SU-DHL-6 (cell line): Measurements from ENCODE around the gene POLA1.

Source experiments
- H2AFZ ChIP-seq: fragments of 200-600 bp; sonication (generic); 2 replicates; pipeline ENCODE4 v1.6.1; 2014; ENCODE audit warnings: low read depth, mild to moderate bottlenecking, moderate library complexity, mixed read lengths, antibody characterized with exemption, low read length; ENCODE audit not compliant: severe bottlenecking
- H3F3A ChIP-seq: fragments of 200-600 bp; shearing (Covaris generic); 2 replicates; pipeline ENCODE4 v1.6.0; 2016; ENCODE audit warnings: antibody characterized with exemption, mild to moderate bottlenecking; ENCODE audit not compliant: insufficient read depth
- H3K27ac ChIP-seq: fragments of 200-600 bp; sonication (generic); 2 replicates; pipeline ENCODE4 v1.5.1; 2016; ENCODE audit warnings: low read depth, mild to moderate bottlenecking, low read length, moderate library complexity, mixed read lengths
- H3K27me3 ChIP-seq: fragments of 200-600 bp; sonication (generic), shearing (Covaris generic); 2 replicates; pipeline ENCODE4 v1.6.0; 2014; ENCODE audit warnings: mild to moderate bottlenecking, low read length
- H3K36me3 ChIP-seq: fragments of 200-600 bp; sonication (generic); 2 replicates; pipeline ENCODE4 v1.6.1; 2014; ENCODE audit warnings: mild to moderate bottlenecking, low read length, mixed read lengths
- H3K4me2 ChIP-seq: fragments of 300-600, 200-600 bp; shearing (Covaris generic), sonication (generic); 2 replicates; pipeline ENCODE4 v1.6.0; 2014; ENCODE audit warnings: low read length, low read depth, mild to moderate bottlenecking; ENCODE audit not compliant: poor library complexity, severe bottlenecking
- H3K4me3 ChIP-seq: fragments of 200-600 bp; sonication (generic); 2 replicates; pipeline ENCODE4 v1.5.1; 2014; ENCODE audit warnings: antibody characterized with exemption, low read length, mild to moderate bottlenecking, mixed read lengths; ENCODE audit not compliant: insufficient read depth, poor library complexity, severe bottlenecking
- H3K79me2 ChIP-seq: fragments of 200-600 bp; sonication (generic); 2 replicates; pipeline ENCODE4 v1.6.1; 2014; ENCODE audit warnings: mild to moderate bottlenecking, low read length, moderate library complexity; ENCODE audit not compliant: insufficient read depth
- H3K9ac ChIP-seq: fragments of 200-600 bp; sonication (generic); 2 replicates; pipeline ENCODE4 v1.7.0; 2014; ENCODE audit warnings: mild to moderate bottlenecking, low read length
- H3K9me2 ChIP-seq: fragments of 200-600 bp; sonication (generic); replicated peaks from 2 replicates; pipeline ENCODE4 v1.6.1; 2014; ENCODE audit warnings: low read length; ENCODE audit not compliant: insufficient read depth
- H3K9me3 ChIP-seq: fragments of 200-600 bp; sonication (generic); 2 replicates; pipeline ENCODE4 v1.6.1; 2014; ENCODE audit warnings: low read length, mixed read lengths; ENCODE audit not compliant: insufficient read depth
- H4K20me1 ChIP-seq: fragments of 200-600 bp; sonication (generic); 2 replicates; pipeline ENCODE4 v1.6.1; 2014; ENCODE audit warnings: low read depth, mild to moderate bottlenecking, antibody characterized with exemption, low read length, moderate library complexity, mixed read lengths
- EZH2phosphoT487 ChIP-seq: fragments of 200-600 bp; sonication (generic), shearing (Covaris generic); conservative IDR thresholded peaks from 2 replicates; pipeline ENCODE4 v1.6.1; 2018; ENCODE audit warnings: mild to moderate bottlenecking, antibody characterized with exemption, low read length, moderate library complexity, mixed read lengths
- TF ChIP-seq, protein P1 (sequence below): fragments of 200-600 bp; sonication (generic); IDR thresholded peaks from one replicate; pipeline ENCODE4 v1.5.1; 2017; ENCODE audit warnings: antibody characterized with exemption, mild to moderate bottlenecking, low read length, moderate library complexity; ENCODE audit not compliant: insufficient read depth, poor library complexity, severe bottlenecking

POLA1 gene

DNA sequence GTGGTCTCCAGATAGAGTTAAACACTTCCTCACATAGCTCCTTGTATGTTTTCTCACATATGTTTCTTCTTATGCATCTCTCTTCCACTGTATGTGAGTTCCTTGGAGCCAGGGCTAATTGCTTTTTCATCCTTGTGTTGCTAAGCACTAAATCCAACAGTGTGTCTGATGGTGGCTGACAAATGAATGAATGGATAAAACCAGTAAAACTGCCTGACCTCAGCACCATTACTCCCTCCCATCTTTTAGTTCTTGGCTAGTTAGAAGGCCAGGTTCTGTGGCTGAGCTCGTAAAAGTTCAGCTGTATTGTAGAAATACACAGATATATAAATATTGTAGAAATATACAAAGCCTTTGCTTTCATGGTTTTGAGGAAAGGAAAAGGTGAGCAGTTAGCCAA, 271.7 kb downstream of the POLA1 start:
- Histone ChIP-seq H3K9me3 (no peaks in the 10 kb centered on the region), H3K27me3 (no peaks in the 10 kb centered on the region), H2AFZ (no peak overlapping the region), H3K4me3 (no peak overlapping the region), H4K20me1 (no peaks in the 10 kb centered on the region), H3K4me2 (no peak overlapping the region), H3K79me2 (no peaks in the 10 kb centered on the region), H3K9me2 (no peaks in the 10 kb centered on the region), H3K27ac (no peak overlapping the region), H3K36me3 (no peaks in the 10 kb centered on the region), H3K9ac (no peak overlapping the region), H3F3A (no peaks in the 10 kb centered on the region)
- TF ChIP-seq, protein P1, sequence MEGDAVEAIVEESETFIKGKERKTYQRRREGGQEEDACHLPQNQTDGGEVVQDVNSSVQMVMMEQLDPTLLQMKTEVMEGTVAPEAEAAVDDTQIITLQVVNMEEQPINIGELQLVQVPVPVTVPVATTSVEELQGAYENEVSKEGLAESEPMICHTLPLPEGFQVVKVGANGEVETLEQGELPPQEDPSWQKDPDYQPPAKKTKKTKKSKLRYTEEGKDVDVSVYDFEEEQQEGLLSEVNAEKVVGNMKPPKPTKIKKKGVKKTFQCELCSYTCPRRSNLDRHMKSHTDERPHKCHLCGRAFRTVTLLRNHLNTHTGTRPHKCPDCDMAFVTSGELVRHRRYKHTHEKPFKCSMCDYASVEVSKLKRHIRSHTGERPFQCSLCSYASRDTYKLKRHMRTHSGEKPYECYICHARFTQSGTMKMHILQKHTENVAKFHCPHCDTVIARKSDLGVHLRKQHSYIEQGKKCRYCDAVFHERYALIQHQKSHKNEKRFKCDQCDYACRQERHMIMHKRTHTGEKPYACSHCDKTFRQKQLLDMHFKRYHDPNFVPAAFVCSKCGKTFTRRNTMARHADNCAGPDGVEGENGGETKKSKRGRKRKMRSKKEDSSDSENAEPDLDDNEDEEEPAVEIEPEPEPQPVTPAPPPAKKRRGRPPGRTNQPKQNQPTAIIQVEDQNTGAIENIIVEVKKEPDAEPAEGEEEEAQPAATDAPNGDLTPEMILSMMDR, result no peak
- no peak for TF ChIP-seq EZH2phosphoT487

DNA sequence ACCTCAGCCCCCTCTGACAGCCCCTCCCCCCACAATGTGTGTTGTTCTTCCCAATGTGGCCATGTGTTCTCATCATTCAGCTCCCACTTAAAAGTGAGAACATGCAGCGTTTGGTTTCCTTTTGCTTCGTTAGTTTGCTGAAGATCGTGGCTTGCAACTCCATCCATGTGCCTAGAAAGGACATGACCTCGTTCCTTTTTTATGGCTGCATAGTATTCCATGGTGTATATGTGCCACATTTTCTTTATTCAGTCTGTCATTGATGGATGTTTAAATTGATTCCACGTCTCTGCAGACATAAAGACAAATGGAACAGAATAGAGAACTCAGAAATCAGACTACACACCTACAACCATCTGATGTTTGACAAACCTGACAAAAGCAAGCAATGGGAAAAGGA, 276.1 kb downstream of the POLA1 start:
- Histone ChIP-seq H4K20me1 (no peaks in the 10 kb centered on the region), H3K27ac (no peak overlapping the region), H3K9ac (no peak overlapping the region), H3K9me2 (no peaks in the 10 kb centered on the region), H3F3A (no peaks in the 10 kb centered on the region), H3K79me2 (no peaks in the 10 kb centered on the region), H3K27me3 (no peaks in the 10 kb centered on the region), H3K4me2 (no peak overlapping the region), H3K4me3 (no peak overlapping the region), H3K9me3 (no peaks in the 10 kb centered on the region), H2AFZ (no peak overlapping the region), H3K36me3 (no peaks in the 10 kb centered on the region)
- TF ChIP-seq EZH2phosphoT487, result no peak
- TF ChIP-seq, protein P1, result no peak

DNA sequence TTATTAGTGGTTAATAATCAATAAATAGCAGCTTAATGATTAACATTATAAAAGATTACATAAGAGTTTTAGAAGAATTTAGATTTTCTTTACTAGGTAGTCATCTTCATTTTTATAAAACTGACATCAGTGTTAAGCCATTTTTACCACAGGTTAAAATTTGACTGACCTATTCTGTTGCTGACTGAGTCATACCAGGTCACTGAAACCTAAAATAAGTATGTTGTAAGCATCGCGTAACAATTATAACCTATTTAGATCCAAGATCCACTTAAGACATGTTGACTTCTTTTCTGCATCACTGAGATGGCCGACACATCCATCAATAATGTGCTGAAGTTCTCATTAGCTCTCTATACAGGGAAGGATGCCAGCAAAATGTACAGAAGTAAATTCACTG, 285.4 kb downstream of the POLA1 start:
- Histone ChIP-seq H3K4me2 (no peak overlapping the region), H2AFZ (no peak overlapping the region), H3K27me3 (no peaks in the 10 kb centered on the region)

More for the DNA sequence above, 285.4 kb downstream of the POLA1 start:
- H3K27ac ChIP-seq, result no peak overlapping the region
- H3K9me2 ChIP-seq, result no peaks in the 10 kb centered on the region
- no peaks in the 10 kb centered on the region for H4K20me1 ChIP-seq
- no peaks in the 10 kb centered on the region for H3K9me3 ChIP-seq
- no peak overlapping the region for H3K9ac ChIP-seq
- no peak overlapping the region for H3K4me3 ChIP-seq
- H3K79me2 ChIP-seq, result no peaks in the 10 kb centered on the region
- no peaks in the 10 kb centered on the region for H3F3A ChIP-seq
- TF ChIP-seq, protein P1, result no peak
- no peak for TF ChIP-seq EZH2phosphoT487
- no peaks in the 10 kb centered on the region for H3K36me3 ChIP-seq
